ENCODE measurements around the gene MAP1S.

- TF ChIP-seq CTCF (IDR thresholded peaks at IDR 0.05; ENCODE audit: low read depth, low read length), result no peak
- TF ChIP-seq EZH2phosphoT487 (IDR thresholded peaks at IDR 0.05; ENCODE audit: low read depth), result no peak
Observed at GRCh38 chr19:17764348-17764747, 45.1 kb downstream of the MAP1S start.
